NCI-H1694 (cell line): ENCODE results near the gene STEEP1.
A peak's percentile ranks its signal among the peaks of the same experiment; 100 is the strongest.

Source experiments
- DNase-seq: peaks from one replicate; lab custom pipeline; 2025; lab: John Stamatoyannopoulos, UW

The STEEP1 gene

GRCh38 chrX:119488749-119489148, 76.5 kb downstream of the STEEP1 start:
- DNase-seq, result peak; percentile 25
